ENCODE measurements around the gene IFT52.

Gene IFT52

GRCh38 chr20:43666376-43667328 is 75.9 kb downstream of the IFT52 start, which contains the start of gene MYBL2:
MYBL2 (plus strand) TSS chr20:43667114; CDS start chr20:43667284, 170 bp downstream.
- peak; percentile 10 for DNase-seq (ENCODE audit: extremely low read depth, low read depth)
- TF ChIP-seq CTCF (IDR thresholded peaks at IDR 0.05; ENCODE audit: low read depth, low read length) = no peak

GRCh38 chr20:43667341-43668132 is 76.8 kb downstream of the IFT52 start:
- no peak for DNase-seq (ENCODE audit: extremely low read depth, low read depth)
- no peak for TF ChIP-seq CTCF (IDR thresholded peaks at IDR 0.05; ENCODE audit: low read depth, low read length)

- TF ChIP-seq CTCF (IDR thresholded peaks at IDR 0.05; ENCODE audit: low read depth, low read length) = no peak
- no peak for DNase-seq (ENCODE audit: extremely low read depth, low read depth)
Measured at GRCh38 chr20:43669332-43669731, 78.6 kb downstream of the IFT52 start.

- TF ChIP-seq CTCF (IDR thresholded peaks at IDR 0.05; ENCODE audit: low read depth, low read length) = no peak
- no peak for DNase-seq (ENCODE audit: extremely low read depth, low read depth)
Measured at GRCh38 chr20:43670423-43670822, 79.7 kb downstream of the IFT52 start.

- no peak for TF ChIP-seq CTCF (IDR thresholded peaks at IDR 0.05; ENCODE audit: low read depth, low read length)
- no peak for DNase-seq (ENCODE audit: extremely low read depth, low read depth)
Measured at GRCh38 chr20:43676368-43676767, 85.6 kb downstream of the IFT52 start.

GRCh38 chr20:43680981-43681380 is 90.2 kb downstream of the IFT52 start:
- DNase-seq (ENCODE audit: extremely low read depth, low read depth) = no peak
- no peak for TF ChIP-seq CTCF (IDR thresholded peaks at IDR 0.05; ENCODE audit: low read depth, low read length)

All from AG09319 (cell line).